B cell (primary cell): ENCODE measurements around the gene NREP.

Experiments used
- EZH2 ChIP-seq: IDR thresholded peaks from 2 replicates; pipeline ENCODE4 v1.6.1; 2012; ENCODE audit warnings: borderline replicate concordance, low read depth, mild to moderate bottlenecking, moderate library complexity, low read length; ENCODE audit not compliant: insufficient read depth, poor library complexity, severe bottlenecking
- TF ChIP-seq, protein P1 (sequence below): fragments of 200-600 bp; IDR thresholded peaks from one replicate; pipeline ENCODE4 v1.8.0; 2022; ENCODE audit warnings: antibody characterized with exemption, mild to moderate bottlenecking

DNA sequence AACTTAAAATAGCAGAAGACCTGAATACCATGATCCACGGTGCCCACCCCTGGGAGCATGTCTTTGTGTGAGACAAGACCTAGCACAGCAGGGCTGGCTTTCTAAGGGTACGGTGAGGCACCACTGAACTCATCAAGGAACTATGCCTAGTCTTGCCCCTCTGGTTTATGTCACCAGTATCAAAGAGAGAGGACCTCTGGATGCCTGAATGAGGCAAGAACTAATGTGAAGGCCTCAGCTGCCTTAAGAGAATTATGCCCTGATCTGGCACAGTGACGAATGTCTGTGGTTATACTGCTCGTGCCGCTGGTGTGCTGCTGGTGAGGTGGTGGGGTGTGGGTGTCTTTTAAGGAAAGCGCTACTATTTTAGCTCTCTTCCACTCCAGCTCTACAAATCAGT lies 23.0 kb downstream of the NREP start:
- TF ChIP-seq, protein P1, sequence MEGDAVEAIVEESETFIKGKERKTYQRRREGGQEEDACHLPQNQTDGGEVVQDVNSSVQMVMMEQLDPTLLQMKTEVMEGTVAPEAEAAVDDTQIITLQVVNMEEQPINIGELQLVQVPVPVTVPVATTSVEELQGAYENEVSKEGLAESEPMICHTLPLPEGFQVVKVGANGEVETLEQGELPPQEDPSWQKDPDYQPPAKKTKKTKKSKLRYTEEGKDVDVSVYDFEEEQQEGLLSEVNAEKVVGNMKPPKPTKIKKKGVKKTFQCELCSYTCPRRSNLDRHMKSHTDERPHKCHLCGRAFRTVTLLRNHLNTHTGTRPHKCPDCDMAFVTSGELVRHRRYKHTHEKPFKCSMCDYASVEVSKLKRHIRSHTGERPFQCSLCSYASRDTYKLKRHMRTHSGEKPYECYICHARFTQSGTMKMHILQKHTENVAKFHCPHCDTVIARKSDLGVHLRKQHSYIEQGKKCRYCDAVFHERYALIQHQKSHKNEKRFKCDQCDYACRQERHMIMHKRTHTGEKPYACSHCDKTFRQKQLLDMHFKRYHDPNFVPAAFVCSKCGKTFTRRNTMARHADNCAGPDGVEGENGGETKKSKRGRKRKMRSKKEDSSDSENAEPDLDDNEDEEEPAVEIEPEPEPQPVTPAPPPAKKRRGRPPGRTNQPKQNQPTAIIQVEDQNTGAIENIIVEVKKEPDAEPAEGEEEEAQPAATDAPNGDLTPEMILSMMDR, result no peak
- TF ChIP-seq EZH2, result no peak
